GM12891 (cell line): ENCODE data around the gene SLC25A44.

Source experiments
- DNase-seq: peaks from one replicate; pipeline ENCODE4 v3.0.0; 2011; ENCODE audit warnings: low spot score; ENCODE audit not compliant: insufficient read length
- FAIRE-seq: peaks from 2 replicates; lab custom pipeline; 2011; peaks lifted over from hg19 to GRCh38; lab: Jason Lieb, UNC
- PAX5 ChIP-seq: IDR thresholded peaks from 2 replicates; pipeline ENCODE4 v1.6.1; 2011; ENCODE audit warnings: low read length, moderate library complexity, mild to moderate bottlenecking; ENCODE audit not compliant: insufficient read depth, severe bottlenecking
- POLR2A ChIP-seq: IDR thresholded peaks from 2 replicates; pipeline ENCODE4 v1.6.1; 2011; ENCODE audit warnings: low read depth, low read length, control low read depth
- POLR2AphosphoS5 ChIP-seq: IDR thresholded peaks from 2 replicates; pipeline ENCODE4 v1.6.1; 2011; ENCODE audit warnings: low read depth, low read length, control low read depth
- POU2F2 ChIP-seq: IDR thresholded peaks from 2 replicates; pipeline ENCODE4 v1.6.1; 2011; ENCODE audit warnings: low read depth, mild to moderate bottlenecking, control low read depth, low read length, moderate library complexity
- SPI1 ChIP-seq: IDR thresholded peaks from 2 replicates; pipeline ENCODE4 v1.6.1; 2011; ENCODE audit warnings: low read depth, low read length, control low read depth
- TAF1 ChIP-seq: IDR thresholded peaks from 2 replicates; pipeline ENCODE4 v1.6.1; 2011; ENCODE audit warnings: low read depth, low read length, control low read depth

Gene SLC25A44

GRCh38 chr1:156248323-156248683 is 54.4 kb downstream of the SLC25A44 start:
- DNase-seq (no peak), FAIRE-seq (no peak)
- TF ChIP-seq TAF1 = no peak
- no peak; the same call in 1 of the 2 replicates for TF ChIP-seq POLR2AphosphoS5
- TF ChIP-seq POLR2A = no peak
- TF ChIP-seq SPI1 = no peak
- TF ChIP-seq PAX5 = no peak

GRCh38 chr1:156249593-156249992 is 55.7 kb downstream of the SLC25A44 start:
- TF ChIP-seq POLR2A (no peak; the same call in 1 of the 2 replicates), TAF1 (no peak), POLR2AphosphoS5 (no peak), PAX5 (no peak)
- FAIRE-seq (no peak), DNase-seq (no peak)

- FAIRE-seq (no peak), DNase-seq (no peak)
- TF ChIP-seq POLR2A = no peak
- no peak for TF ChIP-seq PAX5
- no peak for TF ChIP-seq POLR2AphosphoS5
- TF ChIP-seq POU2F2 = no peak
- TF ChIP-seq SPI1 = no peak
- no peak for TF ChIP-seq TAF1
Measured at GRCh38 chr1:156251527-156251926, 57.6 kb downstream of the SLC25A44 start.

- DNase-seq (no peak), FAIRE-seq (no peak)
- TF ChIP-seq TAF1 = no peak
- no peak for TF ChIP-seq POLR2AphosphoS5
- no peak for TF ChIP-seq SPI1
- no peak for TF ChIP-seq PAX5
- no peak for TF ChIP-seq POU2F2
- TF ChIP-seq POLR2A = no peak
Measured at GRCh38 chr1:156253634-156254033, 59.7 kb downstream of the SLC25A44 start.

GRCh38 chr1:156257711-156258110 is 63.8 kb downstream of the SLC25A44 start:
- FAIRE-seq (no peak), DNase-seq (no peak)
- TF ChIP-seq POU2F2 = no peak
- no peak for TF ChIP-seq POLR2AphosphoS5
- no peak for TF ChIP-seq POLR2A

GRCh38 chr1:156258859-156259258 is 65.0 kb downstream of the SLC25A44 start:
- FAIRE-seq (no peak), DNase-seq (no peak)
- TF ChIP-seq PAX5 = no peak
- TF ChIP-seq POLR2A = no peak
- no peak for TF ChIP-seq TAF1
- no peak for TF ChIP-seq POU2F2
- no peak for TF ChIP-seq POLR2AphosphoS5
- TF ChIP-seq SPI1 = no peak

GRCh38 chr1:156259805-156260204 is 65.9 kb downstream of the SLC25A44 start:
- no peak for FAIRE-seq
- no peak for DNase-seq

GRCh38 chr1:156260896-156261295 is 67.0 kb downstream of the SLC25A44 start:
- FAIRE-seq = no peak
- DNase-seq = no peak
- no peak for TF ChIP-seq POU2F2
- TF ChIP-seq POLR2AphosphoS5 = no peak
- no peak for TF ChIP-seq POLR2A
- no peak for TF ChIP-seq TAF1
- TF ChIP-seq SPI1 = no peak
- no peak for TF ChIP-seq PAX5

More at GRCh38 chr1:156259805-156260204, 65.9 kb downstream of the SLC25A44 start:
- TF ChIP-seq SPI1 (no peak), PAX5 (no peak), POLR2A (no peak), POLR2AphosphoS5 (no peak), TAF1 (no peak), POU2F2 (no peak)
